ENCODE data around the gene PLXNA4.

Gene PLXNA4

DNA sequence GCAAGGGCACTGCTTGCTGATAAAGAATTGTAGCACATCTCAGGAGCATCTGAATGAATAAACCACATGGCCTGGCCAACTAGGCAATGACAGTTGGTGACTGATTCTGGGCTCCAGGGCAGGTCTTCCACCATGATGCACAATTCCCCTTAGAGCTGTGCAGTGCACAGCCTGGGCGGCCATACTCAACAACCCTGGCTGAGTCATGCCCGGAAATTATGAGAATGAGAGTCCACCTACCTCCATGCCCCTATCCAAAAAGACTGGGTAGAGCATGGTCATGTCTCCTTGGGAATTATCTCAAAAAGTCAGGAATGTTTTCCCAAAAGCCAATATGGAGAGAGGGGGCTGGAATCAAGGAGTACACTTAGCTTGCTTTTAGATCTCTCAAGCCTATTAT lies 425.6 kb downstream of the PLXNA4 start:
- no peak overlapping the region for H2AFZ ChIP-seq (ENCODE audit: insufficient read depth, low read length, poor library complexity)
- H3K14ac ChIP-seq (ENCODE audit: low read length): no peak overlapping the region

DNA sequence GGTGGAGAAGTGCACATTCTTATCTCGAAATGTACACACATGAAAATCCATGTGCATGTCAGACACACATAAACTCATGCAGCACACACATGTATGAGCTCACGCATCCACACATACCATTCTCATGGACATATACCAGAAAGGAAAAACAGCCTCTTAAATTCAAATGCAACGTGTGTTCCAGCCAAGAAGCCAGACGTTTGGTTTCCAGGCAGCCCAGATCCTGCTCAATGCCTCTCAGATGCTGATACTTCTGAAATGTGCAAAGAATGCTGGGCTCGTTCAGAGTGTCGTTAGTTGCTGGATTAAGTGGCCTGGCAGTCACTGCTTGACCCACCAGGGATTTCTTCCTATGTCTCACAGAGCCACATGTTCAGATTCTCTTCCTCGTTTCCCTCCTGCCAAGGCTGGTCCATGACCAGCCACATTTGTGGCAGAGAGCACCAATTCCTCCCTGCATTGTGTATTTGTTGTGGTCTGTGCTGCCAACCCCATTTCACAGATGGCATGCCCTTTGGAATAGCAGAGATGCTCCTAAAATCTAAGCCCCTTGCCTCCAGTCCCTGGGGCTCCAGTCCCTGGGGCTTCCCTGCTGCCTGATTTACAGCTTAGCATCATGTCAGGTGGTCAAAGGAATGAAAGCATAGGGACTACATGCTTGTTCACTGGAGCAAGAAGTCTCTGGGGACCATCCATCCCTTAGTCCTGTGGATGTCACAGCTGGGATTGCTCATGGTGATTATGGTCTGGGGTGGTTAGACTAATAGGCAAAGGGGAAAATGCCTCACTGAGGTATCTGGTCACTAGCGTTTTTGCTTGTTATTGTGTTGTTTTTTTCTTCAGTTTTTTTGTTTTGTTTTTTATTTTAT lies 426.6 kb downstream of the PLXNA4 start:
- no CpG with 5 or more reads among the region's 8 CpGs for WGBS (ENCODE audit: extremely low coverage, insufficient coverage, insufficient read length)
- Histone ChIP-seq H2BK5ac (ENCODE audit: low read depth, low read length, poor library complexity) (no peak overlapping the region), H3K4me3 (ENCODE audit: low read depth, low read length) (no peak overlapping the region)

More for the DNA sequence above, 425.6 kb downstream of the PLXNA4 start:
- DNase-seq: peak; percentile 71 to 74
- H3K4me1 ChIP-seq (ENCODE audit: control insufficient read depth in 1 of 2, insufficient read depth in 2 of 2, low read length in 2 of 2): no peaks in the 10 kb centered on the region
- no peak overlapping the region for H3K4me3 ChIP-seq (ENCODE audit: low read depth, low read length)
- H2BK12ac ChIP-seq (ENCODE audit: low read length): no peak overlapping the region
- H3K9me3 ChIP-seq (ENCODE audit: insufficient read depth, low read depth, low read length): no peaks in the 10 kb centered on the region
- no peak overlapping the region for H3K27ac ChIP-seq (ENCODE audit: low read depth, low read length)
- no peak overlapping the region for H3K4me2 ChIP-seq (ENCODE audit: low read length)
- H3K18ac ChIP-seq (ENCODE audit: low read length): no peak overlapping the region
- H4K91ac ChIP-seq (ENCODE audit: low read depth, low read length): no peak overlapping the region
- H2BK5ac ChIP-seq (ENCODE audit: low read depth, low read length, poor library complexity): no peak overlapping the region
- WGBS (ENCODE audit: extremely low coverage, insufficient coverage, insufficient read length): no CpG with 5 or more reads among the region's 2 CpGs
- no peak overlapping the region for H4K8ac ChIP-seq (ENCODE audit: low read depth, low read length)
- no peak overlapping the region for H2BK120ac ChIP-seq (ENCODE audit: insufficient read depth, low read length, poor library complexity)
- no peaks in the 10 kb centered on the region for H3K36me3 ChIP-seq (ENCODE audit: control insufficient read depth in 1 of 2, insufficient read depth in 2 of 2, low read length in 2 of 2)
- no peaks in the 10 kb centered on the region for H3K79me2 ChIP-seq (ENCODE audit: control insufficient read depth, insufficient read depth, low read length, poor library complexity)
- H3K23ac ChIP-seq (ENCODE audit: low read length): no peak overlapping the region
- no peak overlapping the region for H2AK5ac ChIP-seq (ENCODE audit: low read length)
- H4K12ac ChIP-seq (ENCODE audit: low read depth, low read length): no peak overlapping the region
- H3K27me3 ChIP-seq (ENCODE audit: insufficient read depth, low read length): no peaks in the 10 kb centered on the region
- no peaks in the 10 kb centered on the region for H3K79me1 ChIP-seq (ENCODE audit: low read length)
- H3K9ac ChIP-seq (ENCODE audit: low read length): no peak overlapping the region
- no peak overlapping the region for H3K4ac ChIP-seq (ENCODE audit: low read depth, low read length)

DNA sequence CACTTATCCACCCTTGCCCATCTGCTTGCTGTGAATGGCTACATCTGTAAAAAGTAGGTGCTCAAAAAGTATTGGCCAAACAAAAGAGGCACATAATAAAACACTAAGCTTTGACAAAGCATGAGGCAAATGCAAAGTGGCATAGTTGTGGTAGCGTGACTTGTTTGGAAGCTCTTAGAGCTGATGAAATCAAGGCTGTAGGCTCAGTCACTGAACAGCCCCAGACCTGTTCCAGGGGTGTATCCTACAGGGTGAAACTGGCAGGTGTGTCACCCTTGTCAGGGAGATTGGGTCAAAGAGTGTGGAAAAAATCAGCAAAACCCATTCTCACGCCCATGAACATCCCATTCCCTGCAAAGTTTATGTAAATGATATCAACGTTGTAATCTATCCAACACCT lies 427.4 kb downstream of the PLXNA4 start:
- Histone ChIP-seq H3K4me2 (ENCODE audit: low read length) (no peak overlapping the region), H3K18ac (ENCODE audit: low read length) (no peak overlapping the region), H2BK12ac (ENCODE audit: low read length) (no peak overlapping the region), H4K8ac (ENCODE audit: low read depth, low read length) (no peak overlapping the region), H3K9ac (ENCODE audit: low read length) (no peak overlapping the region), H3K79me1 (ENCODE audit: low read length) (no peaks in the 10 kb centered on the region), H3K23ac (ENCODE audit: low read length) (no peak overlapping the region), H2AFZ (ENCODE audit: insufficient read depth, low read length, poor library complexity) (no peak overlapping the region), H3K27me3 (ENCODE audit: insufficient read depth, low read length) (no peaks in the 10 kb centered on the region), H4K12ac (ENCODE audit: low read depth, low read length) (no peak overlapping the region), H3K36me3 (ENCODE audit: control insufficient read depth in 1 of 2, insufficient read depth in 2 of 2, low read length in 2 of 2) (no peaks in the 10 kb centered on the region), H3K9me3 (ENCODE audit: insufficient read depth, low read depth, low read length) (no peaks in the 10 kb centered on the region), H3K14ac (ENCODE audit: low read length) (no peak overlapping the region), H3K27ac (ENCODE audit: low read depth, low read length) (no peak overlapping the region), H2AK5ac (ENCODE audit: low read length) (no peak overlapping the region), H2BK120ac (ENCODE audit: insufficient read depth, low read length, poor library complexity) (no peak overlapping the region), H3K79me2 (ENCODE audit: control insufficient read depth, insufficient read depth, low read length, poor library complexity) (no peaks in the 10 kb centered on the region), H3K4ac (ENCODE audit: low read depth, low read length) (no peak overlapping the region), H4K91ac (ENCODE audit: low read depth, low read length) (no peak overlapping the region), H3K4me1 (ENCODE audit: control insufficient read depth in 1 of 2, insufficient read depth in 2 of 2, low read length in 2 of 2) (no peaks in the 10 kb centered on the region), H3K4me3 (ENCODE audit: low read depth, low read length) (no peak overlapping the region), H2BK5ac (ENCODE audit: low read depth, low read length, poor library complexity) (no peak overlapping the region)
- WGBS (ENCODE audit: extremely low coverage, insufficient coverage, insufficient read length): no CpG with 5 or more reads among the region's 3 CpGs
- DNase-seq: peak in 1 of 2 donors; percentile 12

More for the DNA sequence above, 426.6 kb downstream of the PLXNA4 start:
- H2BK120ac ChIP-seq (ENCODE audit: insufficient read depth, low read length, poor library complexity): no peak overlapping the region
- no peaks in the 10 kb centered on the region for H3K36me3 ChIP-seq (ENCODE audit: control insufficient read depth in 1 of 2, insufficient read depth in 2 of 2, low read length in 2 of 2)
- no peak overlapping the region for H3K9ac ChIP-seq (ENCODE audit: low read length)
- no peak overlapping the region for H2AFZ ChIP-seq (ENCODE audit: insufficient read depth, low read length, poor library complexity)
- H3K27me3 ChIP-seq (ENCODE audit: insufficient read depth, low read length): no peaks in the 10 kb centered on the region
- H3K4ac ChIP-seq (ENCODE audit: low read depth, low read length): no peak overlapping the region
- H4K8ac ChIP-seq (ENCODE audit: low read depth, low read length): no peak overlapping the region
- H3K4me1 ChIP-seq (ENCODE audit: control insufficient read depth in 1 of 2, insufficient read depth in 2 of 2, low read length in 2 of 2): no peaks in the 10 kb centered on the region
- no peak overlapping the region for H3K14ac ChIP-seq (ENCODE audit: low read length)
- H2AK5ac ChIP-seq (ENCODE audit: low read length): no peak overlapping the region
- H3K9me3 ChIP-seq (ENCODE audit: insufficient read depth, low read depth, low read length): no peaks in the 10 kb centered on the region
- no peak overlapping the region for H2BK12ac ChIP-seq (ENCODE audit: low read length)
- no peak overlapping the region for H3K23ac ChIP-seq (ENCODE audit: low read length)
- no peak overlapping the region for H3K27ac ChIP-seq (ENCODE audit: low read depth, low read length)
- H4K12ac ChIP-seq (ENCODE audit: low read depth, low read length): no peak overlapping the region
- no peak overlapping the region for H3K18ac ChIP-seq (ENCODE audit: low read length)
- no peaks in the 10 kb centered on the region for H3K79me1 ChIP-seq (ENCODE audit: low read length)
- no peak overlapping the region for H4K91ac ChIP-seq (ENCODE audit: low read depth, low read length)
- peak; percentile 26 to 43 for DNase-seq
- no peak overlapping the region for H3K4me2 ChIP-seq (ENCODE audit: low read length)
- H3K79me2 ChIP-seq (ENCODE audit: control insufficient read depth, insufficient read depth, low read length, poor library complexity): no peaks in the 10 kb centered on the region

GRCh38 chr7:132145466-132145865 lies 430.8 kb downstream of the PLXNA4 start:
- Histone ChIP-seq H4K91ac (ENCODE audit: low read depth, low read length) (no peak overlapping the region), H2BK120ac (ENCODE audit: insufficient read depth, low read length, poor library complexity) (no peak overlapping the region), H4K8ac (ENCODE audit: low read depth, low read length) (no peak overlapping the region), H3K27me3 (ENCODE audit: insufficient read depth, low read length) (no peaks in the 10 kb centered on the region), H2AK5ac (ENCODE audit: low read length) (no peak overlapping the region), H3K18ac (ENCODE audit: low read length) (no peak overlapping the region), H3K36me3 (ENCODE audit: control insufficient read depth in 1 of 2, insufficient read depth in 2 of 2, low read length in 2 of 2) (no peaks in the 10 kb centered on the region), H3K27ac (ENCODE audit: low read depth, low read length) (no peak overlapping the region), H3K79me1 (ENCODE audit: low read length) (no peaks in the 10 kb centered on the region), H3K4me3 (ENCODE audit: low read depth, low read length) (no peak overlapping the region), H3K4ac (ENCODE audit: low read depth, low read length) (no peak overlapping the region), H3K23ac (ENCODE audit: low read length) (no peak overlapping the region), H4K12ac (ENCODE audit: low read depth, low read length) (no peak overlapping the region), H2AFZ (ENCODE audit: insufficient read depth, low read length, poor library complexity) (no peak overlapping the region), H3K79me2 (ENCODE audit: control insufficient read depth, insufficient read depth, low read length, poor library complexity) (no peaks in the 10 kb centered on the region), H2BK5ac (ENCODE audit: low read depth, low read length, poor library complexity) (no peak overlapping the region), H3K9me3 (ENCODE audit: insufficient read depth, low read depth, low read length) (no peaks in the 10 kb centered on the region), H3K9ac (ENCODE audit: low read length) (no peak overlapping the region), H3K14ac (ENCODE audit: low read length) (no peak overlapping the region), H3K4me2 (ENCODE audit: low read length) (no peak overlapping the region), H2BK12ac (ENCODE audit: low read length) (no peak overlapping the region), H3K4me1 (ENCODE audit: control insufficient read depth in 1 of 2, insufficient read depth in 2 of 2, low read length in 2 of 2) (no peaks in the 10 kb centered on the region)
- peak; percentile 73 to 87 for DNase-seq
- WGBS (ENCODE audit: extremely low coverage, insufficient coverage, insufficient read length): no CpG with 5 or more reads among the region's 8 CpGs

Measured in trophoblast cell (in vitro differentiated cells and primary cell).